CD4-positive, CD25-positive, alpha-beta regulatory T cell (primary cell): ENCODE measurements around the gene SLBP. TPM values are rescaled to one million over a fixed set of nuclear protein-coding genes. Genes with fewer than 3 reads are reported as not detected.
A peak's percentile ranks its signal among the peaks of the same experiment; 100 is the strongest.

Experiments used
- ATAC-seq, 2 donors: fragments of 150-1000 bp; cut with Tn5 transposase; one replicate each; pipeline ENCODE4 v1.10.0; 2021; ENCODE audit warnings: low read depth in 2 of 2, moderate number of reproducible peaks in 2 of 2, moderate library complexity in 1 of 2
- DNase-seq, 3 donors: peaks; one replicate each; pipeline versions ENCODE4 v3.0.0 to v3.0.0-alpha.2; 2012 to 2022; ENCODE audit warnings: mixed read lengths in 1 of 3
- H3K27ac ChIP-seq: one replicate; pipeline ENCODE4 v1.7.0; 2013; ENCODE audit warnings: mild to moderate bottlenecking, low read length; ENCODE audit not compliant: insufficient read depth, poor library complexity, severe bottlenecking
- H3K27me3 ChIP-seq: one replicate; pipeline ENCODE4 v1.7.0; 2013; ENCODE audit warnings: low read length; ENCODE audit not compliant: control insufficient read depth, insufficient read depth
- H3K36me3 ChIP-seq: one replicate; pipeline ENCODE4 v1.7.0; 2013; ENCODE audit warnings: mild to moderate bottlenecking, low read length, moderate library complexity; ENCODE audit not compliant: control insufficient read depth, insufficient read depth
- H3K4me1 ChIP-seq: 2 replicates; pipeline ENCODE4 v1.7.0; 2013; ENCODE audit warnings: mild to moderate bottlenecking, low read length; ENCODE audit not compliant: insufficient read depth, control insufficient read depth, poor library complexity, severe bottlenecking
- H3K4me3 ChIP-seq: one replicate; pipeline ENCODE4 v1.7.0; 2013; ENCODE audit warnings: low read depth, mild to moderate bottlenecking, low read length, moderate library complexity
- H3K9me3 ChIP-seq, 2 experiments: 1 replicate in 1 of 2; 2 replicates in 1 of 2; pipeline ENCODE4 v1.7.0; 2013; ENCODE audit warnings: low read length in 2 of 2, mild to moderate bottlenecking in 1 of 2, moderate library complexity in 1 of 2; ENCODE audit not compliant: control insufficient read depth in 2 of 2
- H3K27ac Mint-ChIP-seq, 3 donors: one replicate each; pipeline ENCODE4 v1.8.0; 2020 to 2022; ENCODE audit warnings: mild to moderate bottlenecking in 3 of 3, mixed read lengths in 3 of 3, moderate library complexity in 2 of 3
- H3K27me3 Mint-ChIP-seq: one replicate; pipeline ENCODE4 v1.8.0; 2022; ENCODE audit warnings: mild to moderate bottlenecking, mixed read lengths
- H3K36me3 Mint-ChIP-seq: one replicate; pipeline ENCODE4 v1.8.0; 2020; ENCODE audit warnings: mixed read lengths
- H3K4me1 Mint-ChIP-seq, 4 donors: one replicate each; pipeline ENCODE4 v1.8.0; 2020 to 2022; ENCODE audit warnings: mixed read lengths in 4 of 4, mild to moderate bottlenecking in 1 of 4
- H3K4me3 Mint-ChIP-seq, 4 donors: one replicate each; pipeline ENCODE4 v1.8.0; 2020 to 2022; ENCODE audit warnings: mild to moderate bottlenecking in 4 of 4, mixed read lengths in 4 of 4, moderate library complexity in 3 of 4
- H3K9me3 Mint-ChIP-seq, 7 donors: one replicate each; pipeline ENCODE4 v1.8.0; 2020 to 2022; ENCODE audit warnings: mixed read lengths in 7 of 7, mild to moderate bottlenecking in 3 of 7, moderate library complexity in 2 of 7
- polyA plus RNA-seq, 4 donors: library from polyadenylated mRNA; unstranded; fragments of 300-500 nt; fragmentation: Illumina TruSeq; gene quantifications; one replicate each; pipeline ENCODE4 v1.2.3, GENCODE V29; 2021
- total RNA-seq: library from RNA; stranded (reverse); gene quantifications from one replicate; pipeline ENCODE4 v1.2.3, GENCODE V29; 2022

Gene SLBP
- total and polyA plus RNA-seq, 5 donors from 2014 or later, result 36.7 to 83.8 (median 77.5) TPM

GRCh38 chr4:1730532-1731135, 18.5 kb upstream of the SLBP start:
- H3K36me3 Mint-ChIP-seq, result peaks cover 27% of the 10 kb centered on the region
- H3K27ac ChIP-seq, result no peak overlapping the region
- H3K36me3 ChIP-seq, result peaks cover 80% of the 10 kb centered on the region
- H3K27me3 Mint-ChIP-seq, result no peaks in the 10 kb centered on the region
- peaks cover 5 to 43% (median 17%) of the 10 kb centered on the region in 4 donors for H3K4me1 Mint-ChIP-seq
- peak overlapping the region in 1 of 4 donors; percentile 9 for H3K4me3 Mint-ChIP-seq
- H3K9me3 ChIP-seq, result no peaks in the 10 kb centered on the region
- peaks cover 38% of the 10 kb centered on the region for H3K4me1 ChIP-seq
- no peaks in the 10 kb centered on the region for H3K27me3 ChIP-seq
- H3K9me3 Mint-ChIP-seq, result peaks cover 0 to 2% (median 0%) of the 10 kb centered on the region in 7 donors
- DNase-seq, result no peak
- no peak overlapping the region for H3K4me3 ChIP-seq
- ATAC-seq, result no peak
- no peak overlapping the region for H3K27ac Mint-ChIP-seq

GRCh38 chr4:1728061-1728980, 16.2 kb upstream of the SLBP start:
- H3K9me3 ChIP-seq, result no peaks in the 10 kb centered on the region
- no peak overlapping the region for H3K27ac ChIP-seq
- no peaks in the 10 kb centered on the region for H3K27me3 Mint-ChIP-seq
- no peak overlapping the region for H3K4me3 ChIP-seq
- no peaks in the 10 kb centered on the region for H3K27me3 ChIP-seq
- H3K4me1 Mint-ChIP-seq, result peaks cover 7 to 65% (median 29%) of the 10 kb centered on the region in 4 donors
- ATAC-seq (no peak), DNase-seq (no peak)
- no peak overlapping the region for H3K27ac Mint-ChIP-seq
- peak overlapping the region in 1 of 4 donors; percentile 67 for H3K4me3 Mint-ChIP-seq
- H3K36me3 Mint-ChIP-seq, result peaks cover 28% of the 10 kb centered on the region
- H3K9me3 Mint-ChIP-seq, result no peaks in the 10 kb centered on the region
- H3K4me1 ChIP-seq, result peaks cover 61% of the 10 kb centered on the region
- H3K36me3 ChIP-seq, result peaks cover 59% of the 10 kb centered on the region

GRCh38 chr4:1727117-1728031, 15.3 kb upstream of the SLBP start:
- Mint-ChIP-seq H3K27me3 (no peaks in the 10 kb centered on the region), H3K27ac (no peak overlapping the region), H3K4me3 (no peak overlapping the region), H3K9me3 (peaks cover 0 to 1% (median 0%) of the 10 kb centered on the region in 7 donors), H3K4me1 (peaks cover 12 to 74% (median 37%) of the 10 kb centered on the region in 4 donors), H3K36me3 (peaks cover 23% of the 10 kb centered on the region)
- Histone ChIP-seq H3K4me3 (no peak overlapping the region), H3K9me3 (no peaks in the 10 kb centered on the region), H3K27ac (no peak overlapping the region), H3K4me1 (peaks cover 70% of the 10 kb centered on the region), H3K36me3 (peaks cover 49% of the 10 kb centered on the region), H3K27me3 (no peaks in the 10 kb centered on the region)
- ATAC-seq (no peak), DNase-seq (no peak)

- H3K27me3 ChIP-seq, result no peaks in the 10 kb centered on the region
- no peaks in the 10 kb centered on the region for H3K27me3 Mint-ChIP-seq
- ATAC-seq, result peak; percentile 39 to 42
- H3K27ac ChIP-seq, result peak overlapping the region; percentile 42
- H3K36me3 ChIP-seq, result peaks cover 40% of the 10 kb centered on the region
- peak overlapping the region; percentile 32 for H3K4me3 ChIP-seq
- H3K9me3 Mint-ChIP-seq, result peaks cover 0 to 1% (median 0%) of the 10 kb centered on the region in 7 donors
- H3K27ac Mint-ChIP-seq, result peak overlapping the region in 2 of 3 donors; percentile 88 to 100
- H3K9me3 ChIP-seq, result no peaks in the 10 kb centered on the region
- H3K4me1 ChIP-seq, result peaks cover 79% of the 10 kb centered on the region
- H3K36me3 Mint-ChIP-seq, result peaks cover 23% of the 10 kb centered on the region
- peak overlapping the region; percentile 64 to 86 (median 75) for H3K4me3 Mint-ChIP-seq
- DNase-seq, result peak; percentile 79 to 88 (median 85)
- H3K4me1 Mint-ChIP-seq, result peaks cover 12 to 82% (median 39%) of the 10 kb centered on the region in 4 donors
These were observed 14.2 kb upstream of the SLBP start for GRCh38 chr4:1726146-1726934.

GRCh38 chr4:1725521-1725920, 13.4 kb upstream of the SLBP start:
- Mint-ChIP-seq H3K4me3 (peak overlapping the region; percentile 84 to 99 (median 93)), H3K4me1 (peaks cover 12 to 78% (median 39%) of the 10 kb centered on the region in 4 donors), H3K36me3 (peaks cover 23% of the 10 kb centered on the region), H3K27me3 (no peaks in the 10 kb centered on the region), H3K27ac (peak overlapping the region in 2 of 3 donors; percentile 90 to 100), H3K9me3 (peaks cover 0 to 1% (median 0%) of the 10 kb centered on the region in 7 donors)
- peak overlapping the region; percentile 32 for H3K4me3 ChIP-seq
- no peak for DNase-seq
- H3K27ac ChIP-seq, result peak overlapping the region; percentile 42
- H3K9me3 ChIP-seq, result no peaks in the 10 kb centered on the region
- no peak for ATAC-seq
- no peaks in the 10 kb centered on the region for H3K27me3 ChIP-seq
- peaks cover 79% of the 10 kb centered on the region for H3K4me1 ChIP-seq
- H3K36me3 ChIP-seq, result peaks cover 32% of the 10 kb centered on the region

DNA sequence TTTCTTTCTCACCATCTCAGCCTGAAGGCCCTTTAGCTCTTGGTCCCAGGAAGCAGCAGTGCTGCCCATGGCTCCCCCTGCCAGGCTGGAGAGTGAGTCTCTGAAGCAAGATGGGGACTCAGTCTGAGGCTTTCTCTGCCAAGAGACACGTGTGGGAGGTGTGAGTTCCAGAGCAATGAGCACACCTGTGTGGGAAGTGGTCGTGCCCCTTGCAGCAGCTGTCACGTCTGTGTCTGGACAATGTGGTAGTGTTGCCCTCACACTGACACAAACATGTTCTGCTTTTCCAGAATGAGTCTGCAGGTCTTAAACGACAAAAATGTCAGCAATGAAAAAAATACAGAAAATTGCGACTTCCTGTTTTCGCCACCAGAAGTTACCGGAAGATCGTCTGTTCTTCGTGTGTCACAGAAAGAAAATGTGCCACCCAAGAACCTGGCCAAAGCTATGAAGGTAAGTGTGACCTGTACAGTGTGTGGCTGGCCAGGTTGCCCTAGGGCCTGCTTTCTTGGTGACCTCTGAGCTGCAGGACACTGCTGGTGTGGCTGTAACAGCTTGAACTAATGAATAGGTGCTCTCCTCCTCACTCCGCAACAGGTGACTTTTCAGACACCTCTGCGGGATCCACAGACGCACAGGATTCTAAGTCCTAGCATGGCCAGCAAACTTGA, 11.1 kb upstream of the SLBP start:
- Histone ChIP-seq H3K36me3 (peaks cover 13% of the 10 kb centered on the region), H3K4me3 (peak overlapping the region; percentile 92), H3K27me3 (no peaks in the 10 kb centered on the region), H3K27ac (peak overlapping the region; percentile 89), H3K9me3 (no peaks in the 10 kb centered on the region), H3K4me1 (peaks cover 77% of the 10 kb centered on the region)
- Mint-ChIP-seq H3K9me3 (peaks cover 0 to 1% (median 0%) of the 10 kb centered on the region in 7 donors), H3K4me1 (peaks cover 7 to 74% (median 39%) of the 10 kb centered on the region in 4 donors), H3K27me3 (no peaks in the 10 kb centered on the region), H3K27ac (peak overlapping the region; percentile 100), H3K4me3 (peak overlapping the region; percentile 92 to 99 (median 94)), H3K36me3 (peaks cover 15% of the 10 kb centered on the region)
- peak in 2 of 3 donors; percentile 77 to 87 for DNase-seq
- peak; percentile 7 to 9 for ATAC-seq
